Occipital lobe (tissue), 2 donors: ENCODE results near the gene HBG2. TPM values are rescaled to one million over a fixed set of nuclear protein-coding genes. Genes with fewer than 3 reads are reported as not detected.

ENCODE experiments used
- DNase-seq: peaks from one replicate; lab custom pipeline; 2025; lab: John Stamatoyannopoulos, UW
- total RNA-seq: library from RNA; depleted of rRNA; stranded (reverse); fragments of >200 nt; gene quantifications from one replicate; pipeline ENCODE4 v1.2.3, GENCODE V29; 2014

The HBG2 gene
- total RNA-seq, 1 donor from 2014 or later = 1,921 TPM

DNA sequence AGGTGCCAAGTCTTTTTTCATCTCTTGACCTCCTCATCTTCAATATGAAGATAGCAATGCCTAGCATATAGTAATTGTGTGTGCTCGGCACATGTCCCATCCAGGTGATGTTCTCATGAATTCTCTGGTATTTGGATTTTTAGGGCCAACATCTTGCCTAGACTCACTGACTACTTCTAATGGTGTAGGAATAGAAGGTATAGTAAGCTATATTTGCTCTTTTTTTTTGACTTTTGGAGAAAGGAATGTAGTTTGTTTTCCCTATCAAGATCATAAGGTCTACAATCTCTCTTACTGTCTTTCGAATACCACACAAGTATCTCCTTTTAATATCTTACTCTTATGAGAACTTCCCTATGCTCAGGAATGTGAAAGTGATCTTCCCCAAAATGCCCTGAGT, 23.5 kb downstream of the HBG2 start:
- no peak for DNase-seq

DNA sequence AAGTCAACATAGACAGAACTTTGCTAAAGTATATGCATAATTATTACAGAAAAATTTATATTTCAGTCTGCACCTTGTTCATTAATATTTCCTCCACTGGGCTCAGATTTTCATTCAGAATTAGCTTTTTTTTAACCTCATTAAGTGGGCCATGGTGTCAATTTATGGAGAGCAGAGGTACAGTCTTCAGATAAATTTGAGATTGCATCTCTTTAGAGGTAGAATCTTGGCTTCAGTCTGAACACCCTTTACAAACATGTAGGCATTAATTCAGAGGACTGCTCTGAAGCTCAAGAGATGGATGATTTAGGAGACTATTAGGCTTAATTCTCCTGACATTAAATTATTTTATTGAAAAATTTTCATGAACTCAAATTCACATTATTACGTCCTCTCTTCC, 24.3 kb downstream of the HBG2 start:
- no peak for DNase-seq

DNA sequence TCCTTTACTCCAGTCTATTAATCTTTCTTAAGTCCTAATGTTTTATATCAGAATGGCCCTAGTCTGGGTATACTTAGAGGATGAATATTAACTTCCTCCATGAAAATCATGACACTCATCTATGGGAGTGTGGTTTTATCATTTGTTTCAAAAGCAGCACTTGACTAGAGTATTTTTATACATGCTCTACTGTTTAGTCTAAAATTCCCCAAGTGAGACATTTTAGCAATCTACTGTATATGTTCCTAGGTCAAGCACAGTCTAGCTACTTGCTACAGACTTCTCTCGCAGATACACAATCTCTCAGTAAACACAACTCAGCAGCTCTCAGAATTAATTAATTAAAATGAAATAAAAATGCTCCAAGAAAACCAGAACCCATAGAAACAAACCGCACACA, 24.8 kb downstream of the HBG2 start:
- no peak for DNase-seq

DNA sequence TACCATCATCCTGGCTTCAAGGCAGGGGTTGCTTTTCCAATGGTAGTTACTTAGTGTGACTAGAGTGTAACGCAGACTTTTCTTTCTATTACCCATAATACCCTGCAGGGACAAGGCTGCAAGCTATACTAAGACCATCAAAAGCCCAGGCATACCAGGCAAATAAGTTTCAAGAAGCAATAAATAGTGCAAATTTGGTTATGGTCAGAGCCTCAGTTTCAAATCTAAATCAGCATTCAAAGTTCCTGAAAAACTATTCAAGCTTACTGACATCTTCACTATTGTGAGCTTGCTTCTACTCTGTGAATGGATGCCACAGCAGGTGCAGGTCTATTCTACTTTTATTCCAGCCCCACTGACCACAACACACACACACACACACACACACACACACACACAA, 25.2 kb downstream of the HBG2 start:
- DNase-seq = no peak

DNA sequence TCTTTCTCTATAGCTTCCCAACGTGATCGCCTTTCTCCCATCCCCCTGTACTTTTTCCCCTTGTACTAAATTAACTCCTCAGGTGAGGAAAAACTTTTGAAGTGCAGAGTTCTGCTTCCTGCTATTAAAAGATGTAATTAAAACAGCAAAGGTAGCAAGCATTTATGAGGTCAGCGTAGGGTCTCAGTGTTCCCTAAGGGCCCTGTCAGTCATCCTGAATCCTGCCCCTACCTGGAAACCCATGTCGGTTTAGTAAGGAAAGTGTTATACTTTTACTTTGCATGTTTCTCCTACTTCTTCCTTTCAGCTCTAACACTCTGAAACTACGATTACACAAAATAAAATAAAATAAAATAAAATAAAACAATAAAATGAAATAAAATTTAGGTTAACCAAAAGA, 26.5 kb downstream of the HBG2 start:
- DNase-seq = no peak

DNA sequence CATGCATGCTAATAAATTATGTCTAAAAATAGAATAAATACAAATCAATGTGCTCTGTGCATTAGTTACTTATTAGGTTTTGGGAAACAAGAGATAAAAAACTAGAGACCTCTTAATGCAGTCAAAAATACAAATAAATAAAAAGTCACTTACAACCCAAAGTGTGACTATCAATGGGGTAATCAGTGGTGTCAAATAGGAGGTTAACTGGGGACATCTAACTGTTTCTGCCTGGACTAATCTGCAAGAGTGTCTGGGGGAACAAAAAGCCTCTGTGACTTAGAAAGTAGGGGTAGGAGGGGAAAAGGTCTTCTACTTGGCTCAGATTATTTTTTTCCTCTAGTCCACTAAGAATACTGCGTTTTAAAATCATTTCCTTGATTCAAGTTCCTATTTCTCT, 26.9 kb downstream of the HBG2 start:
- DNase-seq = no peak

DNA sequence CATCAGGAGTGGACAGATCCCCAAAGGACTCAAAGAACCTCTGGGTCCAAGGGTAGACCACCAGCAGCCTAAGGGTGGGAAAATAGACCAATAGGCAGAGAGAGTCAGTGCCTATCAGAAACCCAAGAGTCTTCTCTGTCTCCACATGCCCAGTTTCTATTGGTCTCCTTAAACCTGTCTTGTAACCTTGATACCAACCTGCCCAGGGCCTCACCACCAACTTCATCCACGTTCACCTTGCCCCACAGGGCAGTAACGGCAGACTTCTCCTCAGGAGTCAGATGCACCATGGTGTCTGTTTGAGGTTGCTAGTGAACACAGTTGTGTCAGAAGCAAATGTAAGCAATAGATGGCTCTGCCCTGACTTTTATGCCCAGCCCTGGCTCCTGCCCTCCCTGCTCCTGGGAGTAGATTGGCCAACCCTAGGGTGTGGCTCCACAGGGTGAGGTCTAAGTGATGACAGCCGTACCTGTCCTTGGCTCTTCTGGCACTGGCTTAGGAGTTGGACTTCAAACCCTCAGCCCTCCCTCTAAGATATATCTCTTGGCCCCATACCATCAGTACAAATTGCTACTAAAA, 27.8 kb downstream of the HBG2 start, which contains the start of gene HBB:
HBB (minus strand) TSS at position 340 of the 579 bp plus-strand sequence; CDS start at position 290, 50 bp downstream.
- no peak for DNase-seq

DNA sequence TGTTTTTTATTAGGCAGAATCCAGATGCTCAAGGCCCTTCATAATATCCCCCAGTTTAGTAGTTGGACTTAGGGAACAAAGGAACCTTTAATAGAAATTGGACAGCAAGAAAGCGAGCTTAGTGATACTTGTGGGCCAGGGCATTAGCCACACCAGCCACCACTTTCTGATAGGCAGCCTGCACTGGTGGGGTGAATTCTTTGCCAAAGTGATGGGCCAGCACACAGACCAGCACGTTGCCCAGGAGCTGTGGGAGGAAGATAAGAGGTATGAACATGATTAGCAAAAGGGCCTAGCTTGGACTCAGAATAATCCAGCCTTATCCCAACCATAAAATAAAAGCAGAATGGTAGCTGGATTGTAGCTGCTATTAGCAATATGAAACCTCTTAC, 29.1 kb downstream of the HBG2 start:
- no peak for DNase-seq

DNA sequence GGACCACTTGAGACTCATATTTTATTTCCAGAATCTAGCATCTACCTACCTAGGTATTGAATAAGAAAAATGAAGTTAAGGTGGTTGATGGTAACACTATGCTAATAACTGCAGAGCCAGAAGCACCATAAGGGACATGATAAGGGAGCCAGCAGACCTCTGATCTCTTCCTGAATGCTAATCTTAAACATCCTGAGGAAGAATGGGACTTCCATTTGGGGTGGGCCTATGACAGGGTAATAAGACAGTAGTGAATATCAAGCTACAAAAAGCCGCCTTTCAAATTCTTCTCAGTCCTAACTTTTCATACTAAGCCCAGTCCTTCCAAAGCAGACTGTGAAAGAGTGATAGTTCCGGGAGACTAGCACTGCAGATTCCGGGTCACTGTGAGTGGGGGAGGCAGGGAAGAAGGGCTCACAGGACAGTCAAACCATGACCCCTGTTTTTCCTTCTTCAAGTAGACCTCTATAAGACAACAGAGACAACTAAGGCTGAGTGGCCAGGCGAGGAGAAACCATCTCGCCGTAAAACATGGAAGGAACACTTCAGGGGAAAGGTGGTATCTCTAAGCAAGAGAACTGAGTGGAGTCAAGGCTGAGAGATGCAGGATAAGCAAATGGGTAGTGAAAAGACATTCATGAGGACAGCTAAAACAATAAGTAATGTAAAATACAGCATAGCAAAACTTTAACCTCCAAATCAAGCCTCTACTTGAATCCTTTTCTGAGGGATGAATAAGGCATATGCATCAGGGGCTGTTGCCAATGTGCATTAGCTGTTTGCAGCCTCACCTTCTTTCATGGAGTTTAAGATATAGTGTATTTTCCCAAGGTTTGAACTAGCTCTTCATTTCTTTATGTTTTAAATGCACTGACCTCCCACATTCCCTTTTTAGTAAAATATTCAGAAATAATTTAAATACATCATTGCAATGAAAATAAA, 29.8 kb downstream of the HBG2 start:
- DNase-seq = no peak

DNA sequence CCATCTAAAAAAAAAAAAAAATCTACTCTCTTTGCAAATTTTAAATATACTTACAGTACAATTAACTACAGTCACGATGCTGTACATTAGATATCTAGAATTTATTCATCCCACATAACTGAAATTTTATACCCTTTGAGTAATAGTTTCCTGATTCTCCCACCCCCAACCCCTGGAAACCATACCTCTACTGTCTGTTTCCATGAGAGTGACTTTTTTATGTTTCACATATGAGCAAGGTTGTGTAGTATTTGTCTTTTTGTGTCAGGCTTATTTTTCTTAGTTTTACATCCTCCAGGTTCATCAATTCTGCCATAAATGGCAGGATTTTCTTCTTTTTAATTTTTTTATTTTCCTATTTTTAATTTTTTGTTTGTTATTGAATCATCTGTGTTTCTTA, 30.9 kb downstream of the HBG2 start:
- no peak for DNase-seq

DNA sequence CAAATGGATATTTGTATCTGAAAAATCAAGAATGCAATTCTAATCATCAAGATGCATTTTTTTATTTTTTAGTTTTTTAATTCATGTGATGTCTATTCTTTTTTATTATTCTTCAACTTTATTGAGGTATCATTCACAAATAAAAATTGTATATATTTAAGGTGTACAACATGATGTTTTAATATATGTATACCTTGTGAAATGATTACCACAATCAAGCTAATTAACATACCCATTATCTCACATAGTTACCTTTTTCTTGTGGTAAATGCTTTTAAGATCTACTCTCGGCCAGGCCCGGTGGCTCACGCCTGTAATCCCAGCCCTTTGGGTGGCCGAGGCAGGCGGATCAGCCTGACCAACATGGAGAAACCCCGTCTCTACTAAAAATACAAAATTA, 31.4 kb downstream of the HBG2 start:
- DNase-seq = no peak

DNA sequence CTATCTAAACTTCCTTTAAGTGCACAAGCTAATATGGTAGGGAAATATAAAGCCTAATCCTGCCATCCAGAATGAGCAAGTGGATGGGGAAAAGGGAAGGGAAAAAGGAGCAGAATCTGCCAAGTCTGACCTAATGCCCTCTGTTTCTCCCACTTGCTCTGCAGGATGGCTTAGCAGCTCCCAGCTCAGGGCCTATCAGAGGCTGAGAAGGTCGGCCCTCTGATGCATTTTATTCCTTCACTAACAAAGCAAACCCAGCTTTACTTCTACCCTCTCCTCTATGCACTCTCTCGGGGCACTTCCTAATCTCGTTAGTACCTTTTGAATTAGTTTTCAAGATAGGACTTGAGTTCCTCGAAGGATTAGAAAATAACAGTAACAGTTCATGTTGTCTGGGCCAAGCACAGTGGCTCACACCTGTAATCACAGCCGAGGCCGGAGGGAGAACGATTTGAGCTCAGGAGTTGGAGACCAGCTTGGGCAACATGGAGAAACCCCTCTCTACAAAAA, 44.1 kb downstream of the HBG2 start:
- DNase-seq = no peak

DNA sequence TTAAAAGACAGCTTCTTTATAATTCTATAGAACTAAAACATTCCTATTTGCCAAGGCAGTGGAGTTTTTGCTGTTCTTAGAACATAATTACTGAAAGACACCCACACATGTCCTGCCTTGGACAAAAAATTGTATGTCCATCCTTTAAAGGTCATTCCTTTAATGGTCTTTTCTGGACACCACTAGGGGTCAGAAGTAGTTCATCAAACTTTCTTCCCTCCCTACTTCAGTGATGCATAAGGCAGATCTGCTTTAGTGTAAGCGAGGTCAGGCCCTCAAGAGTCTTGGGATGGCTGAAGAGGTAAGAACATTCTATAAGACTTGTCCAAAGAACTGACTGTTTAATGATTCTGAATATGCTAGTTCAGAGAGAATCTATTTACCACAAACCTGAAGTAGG, 49.8 kb downstream of the HBG2 start:
- no peak for DNase-seq

DNA sequence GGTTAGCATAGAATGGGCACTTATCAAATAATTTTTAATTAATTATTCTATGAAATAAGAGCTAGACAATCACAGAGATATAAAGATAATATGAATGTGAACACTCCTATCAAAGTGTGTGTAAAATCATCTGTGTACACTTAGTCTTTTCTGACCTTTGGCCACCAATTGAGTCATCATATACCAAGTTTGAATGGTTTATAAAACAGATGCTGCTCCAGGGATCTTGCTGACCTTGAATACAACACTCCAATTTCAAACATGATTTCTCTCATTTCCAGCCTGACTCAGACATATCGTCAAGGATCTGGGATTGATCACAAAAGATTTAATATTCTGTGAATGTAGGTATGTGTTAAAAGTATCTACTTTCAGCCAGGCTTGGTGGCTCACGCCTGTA, 51.2 kb downstream of the HBG2 start:
- no peak for DNase-seq

Other genes starting within 250 kb of the HBG2 start
- not detected for gene OR52J3, start 208.3 kb downstream of the HBG2 start, total RNA-seq
- not detected for gene OR52E2, start 195.2 kb downstream of the HBG2 start, total RNA-seq
- not detected for gene OR52E1, start 185.2 kb downstream of the HBG2 start, total RNA-seq
- gene OR52A5, start 116.4 kb downstream of the HBG2 start, total RNA-seq = not detected
- not detected for gene OR52A1, start 100.0 kb downstream of the HBG2 start, total RNA-seq
- not detected for gene OR51V1, start 54.1 kb downstream of the HBG2 start, total RNA-seq
- gene HBB, start 27.7 kb downstream of the HBG2 start, total RNA-seq = 441 TPM
- not detected for gene HBD, start 20.3 kb downstream of the HBG2 start, total RNA-seq
- gene HBG1, start 4.9 kb downstream of the HBG2 start, total RNA-seq = 28.5 TPM
- gene HBE1, start 15.2 kb upstream of the HBG2 start, total RNA-seq = 3.6 TPM
- gene OR51B4, start 47.2 kb upstream of the HBG2 start, total RNA-seq = 0.31 TPM
- 0.78 TPM for gene OR51B2, start 69.5 kb upstream of the HBG2 start, total RNA-seq
- 0.47 TPM for gene OR51B5, start 88.7 kb upstream of the HBG2 start, total RNA-seq
- gene OR51B6, start 96.7 kb upstream of the HBG2 start, total RNA-seq = not detected
- not detected for gene OR51M1, start 129.0 kb upstream of the HBG2 start, total RNA-seq
- gene OR51Q1, start 167.3 kb upstream of the HBG2 start, total RNA-seq = not detected
- gene OR51I1, start 186.7 kb upstream of the HBG2 start, total RNA-seq = not detected
- not detected for gene OR51I2, start 194.5 kb upstream of the HBG2 start, total RNA-seq
- gene OR52D1, start 233.9 kb upstream of the HBG2 start, total RNA-seq = not detected